ENCODE measurements around the gene PLEKHA8.

Gene PLEKHA8, protein sequence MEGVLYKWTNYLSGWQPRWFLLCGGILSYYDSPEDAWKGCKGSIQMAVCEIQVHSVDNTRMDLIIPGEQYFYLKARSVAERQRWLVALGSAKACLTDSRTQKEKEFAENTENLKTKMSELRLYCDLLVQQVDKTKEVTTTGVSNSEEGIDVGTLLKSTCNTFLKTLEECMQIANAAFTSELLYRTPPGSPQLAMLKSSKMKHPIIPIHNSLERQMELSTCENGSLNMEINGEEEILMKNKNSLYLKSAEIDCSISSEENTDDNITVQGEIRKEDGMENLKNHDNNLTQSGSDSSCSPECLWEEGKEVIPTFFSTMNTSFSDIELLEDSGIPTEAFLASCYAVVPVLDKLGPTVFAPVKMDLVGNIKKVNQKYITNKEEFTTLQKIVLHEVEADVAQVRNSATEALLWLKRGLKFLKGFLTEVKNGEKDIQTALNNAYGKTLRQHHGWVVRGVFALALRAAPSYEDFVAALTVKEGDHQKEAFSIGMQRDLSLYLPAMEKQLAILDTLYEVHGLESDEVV

GRCh38 chr7:30028216-30028748, at the start of gene PLEKHA8:
TSS of gene PLEKHA8 (plus strand) at chr7:30028412. CDS start at chr7:30028763, 351 bp downstream.
- peak; percentile 69 to 80 for DNase-seq (ENCODE audit: low read depth in 2 of 2)

DNA sequence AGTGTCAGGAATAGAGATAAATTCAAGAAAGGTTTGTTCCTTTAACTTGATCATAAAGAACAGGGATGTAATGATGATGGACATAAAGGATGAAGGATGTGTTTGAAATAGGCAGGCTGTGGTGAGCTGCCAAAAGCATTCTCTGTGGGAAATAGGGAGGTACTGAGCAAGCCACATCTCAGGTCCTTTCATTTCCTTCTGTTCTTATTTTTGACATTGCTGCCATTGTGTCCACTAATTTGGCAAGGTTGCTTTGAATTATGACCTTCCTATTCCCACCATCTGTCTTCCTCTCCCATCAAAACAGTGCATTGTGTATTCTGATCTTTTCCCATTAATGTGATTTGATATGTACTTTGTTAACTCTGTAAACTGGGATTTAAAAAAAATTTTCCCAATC, 48.1 kb upstream of the PLEKHA8 start:
- DNase-seq (ENCODE audit: low read depth in 2 of 2) = no peak

DNA sequence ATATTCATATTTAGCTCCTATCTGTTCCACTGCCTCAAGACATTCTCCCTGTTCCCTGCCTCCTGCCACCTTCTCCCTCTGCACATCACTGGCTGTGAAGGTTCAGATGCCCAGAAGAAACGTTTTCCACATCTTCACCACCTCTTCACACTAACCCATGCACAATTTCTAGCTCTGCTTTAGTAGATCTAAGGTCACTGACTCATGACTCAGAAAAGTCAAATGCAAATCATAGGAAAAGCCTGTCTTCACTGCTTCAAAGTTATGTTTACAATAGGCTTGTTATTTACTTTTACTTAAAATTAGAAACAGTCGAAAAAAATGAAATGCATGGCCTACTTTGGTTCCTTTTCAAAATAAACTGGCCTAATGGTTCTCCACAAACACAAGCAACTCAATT, 41.1 kb upstream of the PLEKHA8 start:
- DNase-seq (ENCODE audit: low read depth in 2 of 2) = no peak

GRCh38 chr7:29987811-29988317, 40.3 kb upstream of the PLEKHA8 start:
- no peak for DNase-seq (ENCODE audit: low read depth in 2 of 2)

DNA sequence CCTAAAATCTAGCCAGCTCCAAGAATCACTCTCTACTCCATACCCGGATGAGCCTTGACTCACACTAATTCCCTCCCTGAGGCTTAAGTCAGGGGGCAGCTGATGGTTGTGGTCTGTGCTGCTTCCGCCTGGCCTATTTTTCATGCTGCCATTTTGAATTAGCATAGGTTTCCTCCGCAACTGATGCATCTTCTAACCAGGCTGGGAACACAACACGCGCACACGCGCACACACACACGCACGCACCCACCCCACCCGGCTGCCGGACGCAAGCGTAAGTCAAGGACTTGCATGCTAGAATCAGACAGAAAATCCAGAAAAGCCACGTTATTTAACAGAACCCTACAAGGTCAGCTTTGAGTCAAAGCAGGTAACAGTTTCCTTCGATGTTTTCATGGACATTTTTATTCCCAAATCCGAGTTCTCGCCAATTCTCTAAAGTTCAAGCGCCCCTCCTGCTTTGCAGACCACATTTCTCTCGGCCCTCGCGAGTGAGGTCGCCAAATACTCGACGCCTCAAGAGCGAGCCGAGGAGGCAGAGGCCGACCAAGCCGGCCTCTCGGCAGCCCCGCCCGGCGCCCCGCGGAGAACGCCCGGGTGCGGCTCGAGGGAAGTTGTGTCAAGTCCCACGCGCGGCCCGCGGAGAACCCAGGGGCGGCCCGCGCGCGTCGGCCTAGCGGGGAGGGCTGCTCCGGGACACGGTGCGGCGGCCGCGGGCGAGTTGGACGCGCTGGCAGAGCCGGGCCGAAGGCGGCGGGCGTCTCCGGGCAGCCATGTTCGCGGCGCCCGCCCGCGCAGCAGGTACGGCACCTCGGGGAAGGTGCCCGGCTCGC, 39.6 kb upstream of the PLEKHA8 start:
- DNase-seq (ENCODE audit: low read depth in 2 of 2) = peak in 1 of 2 donors; percentile 28

DNA sequence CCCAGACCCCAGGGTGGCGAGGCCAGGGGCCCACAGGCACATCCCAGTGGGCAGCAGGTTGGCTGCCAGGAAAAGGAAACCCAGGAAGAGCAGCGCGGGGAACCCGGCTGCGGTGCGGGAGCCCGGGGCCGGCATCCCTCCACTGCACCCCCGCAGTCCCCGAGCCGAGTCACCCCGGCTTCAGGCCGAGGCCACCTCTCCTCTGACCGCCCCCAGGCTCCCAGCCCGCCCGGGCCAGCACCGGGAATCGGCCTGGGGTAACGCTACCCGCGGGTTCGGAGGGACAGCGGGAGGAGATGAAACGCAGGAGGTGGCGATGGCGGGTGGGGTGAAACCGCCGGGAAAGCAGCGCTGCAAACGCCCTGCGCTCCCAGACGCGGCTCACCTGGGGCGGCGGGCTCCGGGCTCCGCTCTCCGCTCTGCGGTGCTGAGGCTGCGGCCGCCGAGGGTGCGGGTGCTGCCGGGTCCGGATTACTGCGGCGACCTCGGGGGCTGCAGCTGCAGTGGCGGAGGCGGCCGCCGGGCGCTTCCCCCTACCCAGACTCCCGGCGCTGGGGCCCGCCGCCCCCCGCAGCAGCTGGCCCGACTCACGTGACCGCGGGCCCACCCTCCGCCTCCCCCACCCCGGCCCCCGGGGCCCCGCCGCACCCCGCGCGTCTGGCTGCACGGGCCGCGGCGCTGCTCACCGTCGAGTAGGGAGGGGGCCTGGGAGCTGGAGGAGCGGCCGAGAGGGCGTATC, 38.8 kb upstream of the PLEKHA8 start, which contains the start of gene SCRN1:
Gene SCRN1 (minus strand): TSS at position 545 of the 739 bp plus-strand sequence. CDS start 20,734 bp downstream, outside the sequence.
- DNase-seq (ENCODE audit: low read depth in 2 of 2) = peak in 1 of 2 donors; percentile 30

DNA sequence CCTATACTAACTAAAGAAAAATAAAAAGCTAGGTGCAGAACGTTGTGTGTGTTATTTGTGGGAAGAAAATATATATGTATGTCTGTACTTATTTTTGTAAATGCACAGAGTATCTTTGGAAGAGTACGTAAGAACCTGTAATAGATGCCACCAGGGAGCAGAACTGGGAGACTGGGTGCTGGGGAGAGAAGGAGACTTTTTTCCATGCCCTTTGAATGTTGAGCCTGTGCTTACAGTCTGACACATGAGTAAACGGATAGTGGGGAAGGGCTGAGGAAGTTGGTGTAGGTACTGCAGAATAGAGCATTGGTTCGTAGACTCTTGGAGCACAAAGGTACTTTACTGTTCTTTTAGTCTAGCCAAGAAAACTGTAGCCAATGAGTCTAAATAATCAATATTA, 37.3 kb upstream of the PLEKHA8 start:
- DNase-seq (ENCODE audit: low read depth in 2 of 2) = no peak

GRCh38 chr7:29991937-29992336, 36.3 kb upstream of the PLEKHA8 start:
- no peak for DNase-seq (ENCODE audit: low read depth in 2 of 2)

DNA sequence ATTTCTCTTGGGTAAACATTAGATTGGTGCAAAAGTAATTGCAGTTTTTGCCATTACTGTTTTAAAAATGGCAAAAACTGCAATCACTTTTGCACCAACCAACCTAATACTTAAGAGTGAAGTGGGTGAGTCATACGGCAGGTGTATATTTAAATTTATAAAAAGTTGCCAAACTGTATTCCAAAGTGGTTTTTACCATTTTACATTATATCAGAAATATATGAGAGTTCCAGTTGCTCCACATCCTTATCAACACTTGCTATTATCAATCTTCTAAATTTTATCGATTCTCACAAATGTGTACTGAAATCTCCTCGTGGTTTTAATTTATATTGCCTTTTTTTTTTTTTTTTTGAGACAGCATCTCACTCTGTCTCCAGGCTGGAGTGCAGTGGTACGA, 35.1 kb upstream of the PLEKHA8 start:
- no peak for DNase-seq (ENCODE audit: low read depth in 2 of 2)

GRCh38 chr7:29995652-29996051, 32.6 kb upstream of the PLEKHA8 start:
- no peak for DNase-seq (ENCODE audit: low read depth in 2 of 2)

GRCh38 chr7:29996321-29996720, 31.9 kb upstream of the PLEKHA8 start:
- DNase-seq (ENCODE audit: low read depth in 2 of 2) = no peak

DNA sequence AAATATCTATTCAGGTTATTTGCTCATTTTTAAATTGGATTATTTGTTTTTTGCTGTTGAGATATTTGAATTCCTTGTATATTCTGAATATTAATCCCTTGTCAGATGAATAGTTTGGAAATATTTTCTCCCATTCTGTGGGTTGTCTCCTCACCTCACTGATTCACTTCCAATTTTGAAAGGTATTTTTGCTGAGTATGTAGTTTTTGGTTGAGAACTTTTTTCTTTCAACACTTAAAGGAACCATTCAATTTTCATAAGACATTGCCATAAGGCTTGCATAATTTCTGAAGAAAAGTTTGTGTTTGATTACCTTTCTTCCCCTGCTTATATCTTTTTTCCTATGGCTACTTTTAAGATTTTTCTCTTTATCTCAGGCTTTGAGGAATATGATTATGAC, 29.7 kb upstream of the PLEKHA8 start:
- no peak for DNase-seq (ENCODE audit: low read depth in 2 of 2)

DNA sequence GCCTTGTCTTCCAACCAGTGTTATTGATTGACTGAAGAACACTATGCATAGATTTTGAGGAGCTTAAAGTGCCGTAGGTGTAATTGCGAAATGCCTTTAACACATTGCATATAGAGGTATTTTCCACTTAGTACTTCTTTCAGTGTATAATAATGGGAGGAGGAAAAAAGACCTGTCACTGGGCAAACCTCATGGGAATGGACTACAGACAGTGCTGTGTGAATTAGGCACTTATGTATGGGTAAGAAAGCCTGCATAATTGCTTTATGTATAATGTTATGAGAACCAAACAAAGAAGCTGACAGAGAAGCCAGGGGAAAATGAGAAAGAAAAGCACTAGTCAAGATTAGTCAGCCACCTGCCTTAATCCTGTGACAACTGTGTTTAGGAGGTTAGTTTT, 26.2 kb upstream of the PLEKHA8 start:
- DNase-seq (ENCODE audit: low read depth in 2 of 2) = no peak

DNA sequence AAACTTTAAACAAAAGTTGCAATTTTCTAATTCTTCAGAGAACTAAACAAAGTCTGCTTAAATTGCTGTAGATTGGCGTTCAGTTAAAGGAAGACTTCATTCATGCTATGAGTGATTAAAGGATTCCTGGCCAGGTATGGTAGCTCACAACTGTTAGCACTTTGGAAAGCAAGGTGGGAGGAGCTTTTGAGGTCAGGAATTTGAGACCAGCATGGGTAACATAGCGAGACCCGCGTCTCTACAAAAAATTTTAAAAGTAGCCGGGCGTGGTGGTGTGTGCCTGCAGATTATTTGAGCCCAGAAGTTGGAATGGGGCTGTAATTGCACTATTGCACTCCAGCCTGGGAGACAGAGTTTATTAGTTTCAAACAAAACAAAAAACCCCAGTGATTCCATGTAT, 25.1 kb upstream of the PLEKHA8 start:
- DNase-seq (ENCODE audit: low read depth in 2 of 2) = no peak

GRCh38 chr7:30005464-30005863, 22.7 kb upstream of the PLEKHA8 start:
- no peak for DNase-seq (ENCODE audit: low read depth in 2 of 2)

- no peak for DNase-seq (ENCODE audit: low read depth in 2 of 2)
Measured at GRCh38 chr7:30010021-30010420, 18.2 kb upstream of the PLEKHA8 start.

DNA sequence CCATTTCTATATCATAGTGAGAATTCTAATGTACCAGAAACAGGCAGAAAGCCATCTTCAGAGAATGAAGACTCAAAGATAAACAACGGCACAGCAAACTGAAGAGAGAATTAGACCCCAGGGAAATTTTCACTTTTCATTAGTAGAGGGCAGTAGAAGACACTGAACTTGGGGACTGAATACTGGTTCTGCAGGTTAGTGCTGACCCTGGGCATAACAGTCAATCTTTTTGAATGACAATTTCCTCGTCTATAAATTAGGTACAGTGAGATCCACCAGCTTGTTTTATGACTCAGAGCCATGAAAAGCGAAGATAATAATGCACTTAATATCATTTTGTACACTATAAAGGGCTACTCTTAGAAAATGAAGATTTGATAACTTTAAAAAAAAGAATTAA, 15.5 kb upstream of the PLEKHA8 start:
- no peak for DNase-seq (ENCODE audit: low read depth in 2 of 2)

GRCh38 chr7:30018451-30018850, 9.8 kb upstream of the PLEKHA8 start:
- DNase-seq (ENCODE audit: low read depth in 2 of 2) = no peak

DNA sequence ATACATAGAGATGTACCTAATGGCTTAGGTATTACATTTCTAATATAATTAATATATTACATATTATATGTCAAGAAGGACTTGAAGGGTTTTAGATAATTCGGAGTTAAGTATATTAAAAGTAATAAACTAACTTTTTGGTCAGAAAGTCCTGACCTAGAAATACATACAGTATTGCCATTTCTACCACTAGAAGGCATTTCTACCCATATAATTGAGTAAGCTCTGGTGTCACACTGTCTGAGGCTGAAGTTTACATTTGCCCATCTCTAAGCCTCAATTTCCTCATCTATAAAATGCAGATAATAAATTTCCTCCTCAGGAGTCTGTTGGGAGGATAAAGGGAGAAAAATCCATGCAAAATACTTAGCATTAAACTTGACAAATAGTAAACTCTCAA, 8.8 kb upstream of the PLEKHA8 start:
- no peak for DNase-seq (ENCODE audit: low read depth in 2 of 2)

DNA sequence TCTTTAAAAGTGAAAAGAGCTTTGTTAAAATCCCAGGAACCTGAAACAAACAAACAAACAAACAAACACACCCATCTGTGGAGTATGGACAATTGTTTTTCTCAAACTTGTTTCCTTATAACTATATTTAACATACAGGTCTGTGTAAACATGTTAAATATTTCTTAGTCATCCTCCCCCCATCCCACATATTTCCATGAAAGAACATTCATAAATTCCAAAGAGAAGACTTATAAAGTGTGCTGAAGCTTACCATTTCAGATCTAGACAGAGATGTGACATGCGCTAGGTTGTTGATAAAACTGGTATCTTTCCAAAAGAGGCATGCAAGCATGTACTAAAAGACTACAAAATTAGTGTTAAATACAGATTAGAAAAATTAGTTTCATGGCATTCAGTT, 8.3 kb upstream of the PLEKHA8 start:
- no peak for DNase-seq (ENCODE audit: low read depth in 2 of 2)

- no peak for DNase-seq (ENCODE audit: low read depth in 2 of 2)
Measured at GRCh38 chr7:30020535-30020934, 7.7 kb upstream of the PLEKHA8 start.
